Dendritic cell treated with granulocyte-macrophage colony-stimulating factor and Interleukin-4, amounts not matched to agents 40 ng/mL and 50 ng/mL, for 4 days (primary cell): ENCODE data around the gene CDC14A.

Experiments
- H3K27ac Mint-ChIP-seq: one replicate; pipeline ENCODE4 v1.8.0; 2022; ENCODE audit warnings: mild to moderate bottlenecking, mixed read lengths
- H3K27me3 Mint-ChIP-seq: one replicate; pipeline ENCODE4 v1.8.0; 2022; ENCODE audit warnings: mild to moderate bottlenecking, mixed read lengths
- H3K36me3 Mint-ChIP-seq: one replicate; pipeline ENCODE4 v1.8.0; 2022; ENCODE audit warnings: low read depth, mixed read lengths
- H3K4me1 Mint-ChIP-seq: one replicate; pipeline ENCODE4 v1.8.0; 2022; ENCODE audit warnings: low read depth, mixed read lengths
- H3K4me3 Mint-ChIP-seq: one replicate; pipeline ENCODE4 v1.8.0; 2022; ENCODE audit warnings: mild to moderate bottlenecking, moderate library complexity, mixed read lengths
- H3K9me3 Mint-ChIP-seq: one replicate; pipeline ENCODE4 v1.8.0; 2022; ENCODE audit warnings: mixed read lengths
- intact Hi-C: fragments of 100-400 bp; cut with micrococcal nuclease; formaldehyde crosslinking; loops from one replicate; pipeline ENCODE4 v1.15.0; 2022

Gene CDC14A

DNA sequence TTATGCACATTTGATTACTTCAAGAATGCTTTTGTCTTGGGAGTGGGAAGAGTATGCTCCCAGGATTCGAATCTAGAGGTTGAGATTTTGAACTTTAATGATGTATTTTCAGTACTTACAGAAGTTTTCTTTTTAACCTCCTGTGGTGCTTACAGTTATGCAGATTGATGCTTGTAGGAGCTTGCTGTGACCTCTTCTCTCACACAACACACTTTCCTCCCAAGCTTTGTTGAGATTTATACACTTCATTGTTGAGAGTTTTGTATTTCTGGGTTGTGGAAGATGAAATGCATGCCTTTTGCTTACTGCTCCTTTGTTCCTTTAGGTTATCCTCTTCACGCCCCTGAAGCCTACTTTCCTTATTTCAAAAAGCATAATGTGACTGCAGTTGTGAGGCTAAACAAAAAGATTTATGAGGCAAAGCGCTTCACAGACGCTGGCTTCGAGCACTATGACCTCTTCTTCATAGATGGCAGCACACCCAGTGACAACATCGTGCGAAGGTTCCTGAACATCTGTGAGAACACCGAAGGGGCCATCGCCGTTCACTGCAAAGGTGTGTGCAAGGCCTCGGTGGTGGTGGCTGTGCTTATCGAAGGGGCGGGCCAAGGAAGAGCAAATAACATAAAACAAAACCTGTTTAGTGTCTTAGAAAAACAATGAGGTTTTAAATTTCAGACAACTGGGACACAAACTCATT, 110.2 kb downstream of the CDC14A start:
- H3K36me3 Mint-ChIP-seq, result peaks cover 23% of the 10 kb centered on the region
- H3K9me3 Mint-ChIP-seq, result no peaks in the 10 kb centered on the region
- H3K27me3 Mint-ChIP-seq, result no peaks in the 10 kb centered on the region
- no peak overlapping the region for H3K27ac Mint-ChIP-seq
- peaks cover 9% of the 10 kb centered on the region for H3K4me1 Mint-ChIP-seq
- intact Hi-C loops, result loop anchor here (1.0 to 5.0 kb wide), 3 partner anchors 80 to 406 kb away; no protein-coding TSS in a partner anchor
- no peak overlapping the region for H3K4me3 Mint-ChIP-seq

DNA sequence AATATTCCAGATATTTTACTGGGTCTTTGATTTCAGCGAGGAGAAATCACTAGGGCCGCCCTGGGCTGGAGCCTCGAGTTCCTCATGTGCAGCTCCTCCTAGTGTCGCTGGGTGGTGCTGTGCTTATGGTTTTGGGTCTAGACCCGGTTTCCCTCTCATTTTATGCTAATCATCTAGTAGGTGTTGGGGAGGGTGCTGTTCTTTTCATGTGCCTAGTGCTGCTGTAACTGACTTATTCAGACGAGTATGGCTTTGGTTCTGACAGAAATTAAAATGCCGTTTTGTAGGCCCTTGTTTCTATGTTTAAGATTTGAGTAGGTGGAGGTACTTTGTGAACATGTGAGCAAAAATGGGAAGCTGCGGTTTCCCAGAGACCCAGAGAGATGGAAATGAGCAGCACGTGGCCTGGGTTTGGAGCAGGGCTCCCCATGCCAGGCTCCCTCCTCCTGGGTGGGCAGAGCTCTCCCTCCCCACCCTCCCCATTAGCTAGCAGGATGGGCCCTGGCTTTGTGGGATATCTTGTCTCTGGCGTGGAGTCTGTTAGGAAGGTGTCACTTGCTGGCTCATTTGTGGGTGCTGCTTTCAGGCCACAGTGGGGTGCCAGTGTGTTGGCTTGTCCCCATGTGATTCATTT, 111.6 kb downstream of the CDC14A start:
- no peaks in the 10 kb centered on the region for H3K9me3 Mint-ChIP-seq
- H3K4me1 Mint-ChIP-seq, result peaks cover 9% of the 10 kb centered on the region
- H3K27ac Mint-ChIP-seq, result peak overlapping the region; percentile 12
- H3K27me3 Mint-ChIP-seq, result no peaks in the 10 kb centered on the region
- intact Hi-C loops, result loop anchor here (1.0 to 5.0 kb wide), 3 partner anchors 78 to 404 kb away; no protein-coding TSS in a partner anchor
- peak overlapping the region; percentile 65 for H3K4me3 Mint-ChIP-seq
- H3K36me3 Mint-ChIP-seq, result peaks cover 34% of the 10 kb centered on the region

- H3K27me3 Mint-ChIP-seq, result no peaks in the 10 kb centered on the region
- H3K9me3 Mint-ChIP-seq, result no peaks in the 10 kb centered on the region
- intact Hi-C loops, result no loop called here
- no peak overlapping the region for H3K27ac Mint-ChIP-seq
- peaks cover 38% of the 10 kb centered on the region for H3K36me3 Mint-ChIP-seq
- no peak overlapping the region for H3K4me3 Mint-ChIP-seq
- no peaks in the 10 kb centered on the region for H3K4me1 Mint-ChIP-seq
These were observed 117.3 kb downstream of the CDC14A start for GRCh38 chr1:100469578-100469977.

DNA sequence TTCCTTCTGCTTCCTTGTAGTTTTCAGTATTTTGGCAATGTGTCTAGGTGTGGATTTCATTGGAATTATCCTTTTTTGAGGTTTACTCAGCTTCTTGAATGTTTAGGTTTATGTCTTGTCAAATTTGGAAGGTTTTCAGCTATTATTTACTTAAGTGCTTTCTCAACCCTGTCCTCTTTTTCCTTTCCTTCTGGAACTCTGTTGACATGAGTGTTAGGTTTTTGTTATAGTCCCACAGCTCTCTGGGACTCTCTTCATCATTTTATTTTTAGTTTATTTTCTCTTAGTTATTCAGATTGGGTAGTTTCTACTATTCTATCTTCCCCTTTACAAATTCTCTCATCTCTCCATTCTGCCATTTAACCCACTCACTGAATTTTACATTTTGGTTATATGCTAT, 122.5 kb downstream of the CDC14A start:
- intact Hi-C loops, result no loop called here

GRCh38 chr1:100476735-100477290, 124.5 kb downstream of the CDC14A start:
- H3K27me3 Mint-ChIP-seq, result no peaks in the 10 kb centered on the region
- H3K9me3 Mint-ChIP-seq, result no peaks in the 10 kb centered on the region
- H3K27ac Mint-ChIP-seq, result no peak overlapping the region
- no peaks in the 10 kb centered on the region for H3K4me1 Mint-ChIP-seq
- intact Hi-C loops, result no loop called here
- peaks cover 34% of the 10 kb centered on the region for H3K36me3 Mint-ChIP-seq
- H3K4me3 Mint-ChIP-seq, result no peak overlapping the region

More for the DNA sequence above, 122.5 kb downstream of the CDC14A start:
- peaks cover 27% of the 10 kb centered on the region for H3K36me3 Mint-ChIP-seq
- no peak overlapping the region for H3K4me3 Mint-ChIP-seq
- no peaks in the 10 kb centered on the region for H3K9me3 Mint-ChIP-seq
- H3K27me3 Mint-ChIP-seq, result no peaks in the 10 kb centered on the region
- H3K4me1 Mint-ChIP-seq, result no peaks in the 10 kb centered on the region
- no peak overlapping the region for H3K27ac Mint-ChIP-seq

GRCh38 chr1:100478816-100479215, 126.5 kb downstream of the CDC14A start:
- Mint-ChIP-seq H3K36me3 (peaks cover 33% of the 10 kb centered on the region), H3K27me3 (no peaks in the 10 kb centered on the region), H3K27ac (no peak overlapping the region), H3K4me1 (no peaks in the 10 kb centered on the region), H3K4me3 (no peak overlapping the region), H3K9me3 (no peaks in the 10 kb centered on the region)
- intact Hi-C loops, result no loop called here

- Mint-ChIP-seq H3K36me3 (peaks cover 25% of the 10 kb centered on the region), H3K4me1 (no peaks in the 10 kb centered on the region), H3K27me3 (no peaks in the 10 kb centered on the region), H3K9me3 (no peaks in the 10 kb centered on the region), H3K27ac (no peak overlapping the region), H3K4me3 (no peak overlapping the region)
- intact Hi-C loops, result no loop called here
These were observed 127.5 kb downstream of the CDC14A start for GRCh38 chr1:100479620-100480338.

DNA sequence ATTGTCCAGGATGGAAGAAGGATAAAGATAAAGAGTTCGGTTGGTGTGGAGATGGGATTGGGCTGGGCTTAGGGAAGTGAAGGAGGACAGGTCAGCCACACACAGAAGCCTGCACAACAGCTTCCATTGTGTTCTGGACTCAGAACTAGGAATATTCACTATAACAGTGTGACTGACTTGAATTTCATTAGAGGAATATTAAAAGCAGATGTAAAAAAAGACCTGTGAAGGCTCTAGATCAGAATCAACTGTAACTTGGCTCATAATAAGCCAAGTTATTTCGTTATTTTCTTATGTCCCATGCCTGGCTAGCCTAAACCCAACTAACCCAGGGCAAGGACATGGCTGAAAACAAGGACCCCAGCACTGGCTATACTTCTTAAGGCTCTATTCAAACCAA, 129.0 kb downstream of the CDC14A start:
- no peak overlapping the region for H3K4me3 Mint-ChIP-seq
- H3K4me1 Mint-ChIP-seq, result no peaks in the 10 kb centered on the region
- H3K27me3 Mint-ChIP-seq, result no peaks in the 10 kb centered on the region
- no peaks in the 10 kb centered on the region for H3K9me3 Mint-ChIP-seq
- intact Hi-C loops, result no loop called here
- H3K36me3 Mint-ChIP-seq, result peaks cover 24% of the 10 kb centered on the region
- no peak overlapping the region for H3K27ac Mint-ChIP-seq

DNA sequence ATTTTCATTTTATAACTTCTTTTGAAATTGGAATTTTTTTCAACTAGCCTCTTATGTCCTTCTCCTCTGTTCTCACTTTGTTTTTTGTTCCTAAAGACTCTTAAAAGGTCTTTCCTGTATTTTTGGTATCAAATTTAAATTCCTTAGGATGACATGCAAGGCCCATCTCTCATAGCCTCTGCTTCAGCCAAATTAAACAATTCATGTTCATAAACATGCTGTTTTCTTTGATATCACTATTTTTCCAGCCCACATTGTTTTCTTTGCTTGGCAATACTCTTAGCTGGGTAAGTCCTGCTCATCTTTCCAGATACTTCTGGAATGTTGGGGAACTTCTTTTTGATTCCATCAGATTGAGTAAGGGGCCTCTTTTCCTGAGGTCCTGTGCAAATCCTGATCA, 129.9 kb downstream of the CDC14A start:
- Mint-ChIP-seq H3K27ac (no peak overlapping the region), H3K4me1 (no peaks in the 10 kb centered on the region), H3K27me3 (no peaks in the 10 kb centered on the region), H3K36me3 (peaks cover 24% of the 10 kb centered on the region), H3K9me3 (no peaks in the 10 kb centered on the region), H3K4me3 (no peak overlapping the region)
- intact Hi-C loops, result no loop called here

DNA sequence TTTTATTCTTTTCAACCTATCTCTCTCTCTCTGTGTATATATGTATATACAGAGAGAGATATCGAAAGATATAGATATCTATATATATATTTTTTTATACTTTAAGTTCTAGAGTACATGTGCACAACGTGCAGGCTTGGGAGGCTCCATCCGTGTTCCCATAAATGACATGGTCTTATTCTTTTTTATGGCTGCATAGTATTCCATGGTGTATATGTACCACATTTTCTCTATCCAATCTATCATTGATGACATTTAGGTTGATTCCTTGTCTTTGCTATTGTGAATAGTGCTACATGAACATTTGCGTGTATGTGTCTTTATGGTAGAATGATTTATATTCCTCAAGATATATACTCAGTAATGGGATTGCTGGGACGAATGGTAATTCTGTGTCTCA, 130.4 kb downstream of the CDC14A start:
- Mint-ChIP-seq H3K4me1 (no peaks in the 10 kb centered on the region), H3K4me3 (no peak overlapping the region), H3K27ac (no peak overlapping the region), H3K27me3 (no peaks in the 10 kb centered on the region), H3K9me3 (no peaks in the 10 kb centered on the region), H3K36me3 (peaks cover 24% of the 10 kb centered on the region)
- intact Hi-C loops, result no loop called here

GRCh38 chr1:100483230-100483629, 130.9 kb downstream of the CDC14A start:
- H3K4me1 Mint-ChIP-seq, result no peaks in the 10 kb centered on the region
- no peaks in the 10 kb centered on the region for H3K27me3 Mint-ChIP-seq
- peaks cover 24% of the 10 kb centered on the region for H3K36me3 Mint-ChIP-seq
- intact Hi-C loops, result no loop called here
- H3K27ac Mint-ChIP-seq, result no peak overlapping the region
- H3K9me3 Mint-ChIP-seq, result no peaks in the 10 kb centered on the region
- no peak overlapping the region for H3K4me3 Mint-ChIP-seq

- Mint-ChIP-seq H3K4me1 (no peaks in the 10 kb centered on the region), H3K27me3 (no peaks in the 10 kb centered on the region), H3K9me3 (no peaks in the 10 kb centered on the region), H3K4me3 (no peak overlapping the region), H3K27ac (no peak overlapping the region), H3K36me3 (peaks cover 30% of the 10 kb centered on the region)
- intact Hi-C loops, result no loop called here
These were observed 133.6 kb downstream of the CDC14A start for GRCh38 chr1:100485855-100486258.

GRCh38 chr1:100494393-100495084, 142.2 kb downstream of the CDC14A start:
- H3K36me3 Mint-ChIP-seq, result peaks cover 41% of the 10 kb centered on the region
- no peak overlapping the region for H3K4me3 Mint-ChIP-seq
- no peaks in the 10 kb centered on the region for H3K9me3 Mint-ChIP-seq
- no peak overlapping the region for H3K27ac Mint-ChIP-seq
- intact Hi-C loops, result no loop called here
- H3K27me3 Mint-ChIP-seq, result no peaks in the 10 kb centered on the region
- peaks cover 9% of the 10 kb centered on the region for H3K4me1 Mint-ChIP-seq
